SK-N-SH treated with all-trans-retinoic acid at 6 μM for 48 hours (cell line): Measurements from ENCODE around the gene OR5I1.

Experiments
- ATAC-seq: fragments of 200-7000 bp; cut with Tn5 transposase; 3 replicates; pipeline ENCODE4 v1.9.1; 2020; ENCODE audit warnings: mild to moderate bottlenecking, moderate library complexity
- ARNTL ChIP-seq: fragments of 450-650 bp; formaldehyde crosslinking; IDR thresholded peaks from 2 replicates; pipeline ENCODE4 v1.5.0; 2020; ENCODE audit warnings: low read depth, mild to moderate bottlenecking, moderate library complexity, borderline replicate concordance
- BACH2 ChIP-seq: fragments of 250-450 bp; sonication (Bioruptor Pico); IDR thresholded peaks from 2 replicates; pipeline ENCODE4 v1.9.0; 2021; ENCODE audit warnings: mild to moderate bottlenecking, borderline replicate concordance
- CSDC2 ChIP-seq: fragments of 250-450 bp; sonication (Bioruptor Pico); IDR thresholded peaks from 2 replicates; pipeline ENCODE4 v1.5.0; 2020; ENCODE audit warnings: mild to moderate bottlenecking, moderate library complexity
- ESRRG ChIP-seq: fragments of 250-450 bp; sonication (Bioruptor Pico); IDR thresholded peaks from 2 replicates; pipeline ENCODE4 v1.6.1; 2021; ENCODE audit warnings: mild to moderate bottlenecking
- GLIS3 ChIP-seq: fragments of 250-450 bp; sonication (Bioruptor Pico); IDR thresholded peaks from 2 replicates; pipeline ENCODE4 v1.5.0; 2020; ENCODE audit warnings: mild to moderate bottlenecking, moderate library complexity
- ISL1 ChIP-seq: fragments of 250-450 bp; sonication (Bioruptor Pico); IDR thresholded peaks from 2 replicates; pipeline ENCODE4 v2.1.2; 2022; ENCODE audit warnings: mild to moderate bottlenecking, moderate library complexity
- OSR1 ChIP-seq: fragments of 250-450 bp; sonication (Bioruptor Pico); IDR thresholded peaks from 2 replicates; pipeline ENCODE4 v1.8.0; 2022; ENCODE audit warnings: moderate library complexity, mild to moderate bottlenecking, inconsistent platforms
- PPARA ChIP-seq: fragments of 250-450 bp; sonication (Bioruptor Pico); IDR thresholded peaks from 2 replicates; pipeline ENCODE4 v1.5.0; 2020; ENCODE audit warnings: mild to moderate bottlenecking, borderline replicate concordance
- RARB ChIP-seq: fragments of 250-450 bp; sonication (Bioruptor Pico); IDR thresholded peaks from 2 replicates; pipeline ENCODE4 v1.8.0; 2021; ENCODE audit warnings: mild to moderate bottlenecking, moderate library complexity
- SNAI2 ChIP-seq: fragments of 250-450 bp; sonication (Bioruptor Pico); IDR thresholded peaks from 2 replicates; pipeline ENCODE4 v1.5.0; 2020; ENCODE audit warnings: mild to moderate bottlenecking, moderate library complexity
- TCF4 ChIP-seq: fragments of 250-450 bp; sonication (Bioruptor Pico); IDR thresholded peaks from 2 replicates; pipeline ENCODE4 v1.8.0; 2021; ENCODE audit warnings: mild to moderate bottlenecking, moderate library complexity, borderline replicate concordance
- TOX ChIP-seq: fragments of 250-450 bp; sonication (Bioruptor Pico); IDR thresholded peaks from 2 replicates; pipeline ENCODE4 v1.8.0; 2021; ENCODE audit warnings: mild to moderate bottlenecking, moderate library complexity, borderline replicate concordance
- ZC3H10 ChIP-seq: fragments of 250-450 bp; sonication (Bioruptor Pico); IDR thresholded peaks from 2 replicates; pipeline ENCODE4 v1.5.1; 2021; ENCODE audit warnings: mild to moderate bottlenecking, moderate library complexity
- ZFP30 ChIP-seq: fragments of 450-650 bp; formaldehyde crosslinking; IDR thresholded peaks from 2 replicates; pipeline ENCODE4 v1.5.0; 2022; ENCODE audit warnings: mild to moderate bottlenecking, moderate library complexity
- ZNF565 ChIP-seq: fragments of 450-650 bp; formaldehyde crosslinking; conservative IDR thresholded peaks from 2 replicates; pipeline ENCODE4 v1.5.0; 2020; ENCODE audit warnings: low read depth, mild to moderate bottlenecking, moderate library complexity
- ZNF70 ChIP-seq: fragments of 450-650 bp; formaldehyde crosslinking; IDR thresholded peaks from 2 replicates; pipeline ENCODE4 v1.5.0; 2020; ENCODE audit warnings: mild to moderate bottlenecking, moderate library complexity
- ZNF8 ChIP-seq: fragments of 450-650 bp; formaldehyde crosslinking; IDR thresholded peaks from 2 replicates; pipeline ENCODE4 v1.5.0; 2020; ENCODE audit warnings: mild to moderate bottlenecking, moderate library complexity
- TF ChIP-seq, protein P1 (sequence below): fragments of 250-450 bp; sonication (Bioruptor Pico); IDR thresholded peaks from 2 replicates; pipeline ENCODE4 v1.5.1; 2021; ENCODE audit warnings: mild to moderate bottlenecking, moderate library complexity
- TF ChIP-seq, protein P2 (sequence below): fragments of 250-450 bp; sonication (Bioruptor Pico); IDR thresholded peaks from 2 replicates; pipeline ENCODE4 v1.8.0; 2021; ENCODE audit warnings: low read depth, mild to moderate bottlenecking, moderate library complexity, borderline replicate concordance
- TF ChIP-seq, protein P3 (sequence below): fragments of 250-450 bp; sonication (Bioruptor Pico); IDR thresholded peaks from 2 replicates; pipeline ENCODE4 v1.8.0; 2020; ENCODE audit warnings: mild to moderate bottlenecking, moderate library complexity, borderline replicate concordance
- TF ChIP-seq, protein P4 (sequence below): fragments of 250-450 bp; sonication (Bioruptor Pico); IDR thresholded peaks from 2 replicates; pipeline ENCODE4 v1.5.1; 2020; ENCODE audit warnings: low read depth, mild to moderate bottlenecking, moderate library complexity
- TF ChIP-seq, protein P5 (sequence below): fragments of 250-450 bp; sonication (Bioruptor Pico); IDR thresholded peaks from 2 replicates; pipeline ENCODE4 v1.5.0; 2020; ENCODE audit warnings: mild to moderate bottlenecking, moderate library complexity

OR5I1 gene

DNA sequence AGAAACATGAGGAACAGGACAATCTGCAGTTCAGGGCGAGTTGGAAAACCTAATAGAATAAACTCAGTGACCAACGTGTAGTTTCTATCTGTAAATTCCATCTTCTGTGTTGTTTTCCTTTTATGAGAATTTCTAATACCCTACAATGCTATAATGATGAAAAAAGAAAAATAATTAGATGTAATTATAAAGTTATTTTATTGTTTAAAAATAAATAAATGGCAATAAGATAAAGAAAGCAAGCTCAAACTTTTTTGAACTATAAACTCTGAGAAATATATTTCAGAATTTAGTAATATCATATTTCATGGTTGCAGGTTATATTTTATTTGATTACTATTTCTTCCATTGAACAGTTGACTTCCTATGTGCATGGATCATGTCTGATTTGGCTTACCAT is at the start of gene OR5I1:
TSS of gene OR5I1 (minus strand) at position 101 of the 400 bp plus-strand sequence. CDS start at position 101, 0 bp downstream.
- no peak for ATAC-seq
- TF ChIP-seq ZFP30 (no peak), ZNF8 (no peak), RARB (no peak), GLIS3 (CRISPR knock-in tag) (no peak), ZC3H10 (CRISPR knock-in tag) (no peak), TOX (CRISPR knock-in tag) (no peak), ZNF565 (CRISPR knock-in tag) (no peak), CSDC2 (no peak)
- TF ChIP-seq, protein P1, sequence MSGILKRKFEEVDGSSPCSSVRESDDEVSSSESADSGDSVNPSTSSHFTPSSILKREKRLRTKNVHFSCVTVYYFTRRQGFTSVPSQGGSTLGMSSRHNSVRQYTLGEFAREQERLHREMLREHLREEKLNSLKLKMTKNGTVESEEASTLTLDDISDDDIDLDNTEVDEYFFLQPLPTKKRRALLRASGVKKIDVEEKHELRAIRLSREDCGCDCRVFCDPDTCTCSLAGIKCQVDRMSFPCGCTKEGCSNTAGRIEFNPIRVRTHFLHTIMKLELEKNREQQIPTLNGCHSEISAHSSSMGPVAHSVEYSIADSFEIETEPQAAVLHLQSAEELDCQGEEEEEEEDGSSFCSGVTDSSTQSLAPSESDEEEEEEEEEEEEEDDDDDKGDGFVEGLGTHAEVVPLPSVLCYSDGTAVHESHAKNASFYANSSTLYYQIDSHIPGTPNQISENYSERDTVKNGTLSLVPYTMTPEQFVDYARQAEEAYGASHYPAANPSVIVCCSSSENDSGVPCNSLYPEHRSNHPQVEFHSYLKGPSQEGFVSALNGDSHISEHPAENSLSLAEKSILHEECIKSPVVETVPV (CRISPR knock-in tag), result no peak
- TF ChIP-seq, protein P2, sequence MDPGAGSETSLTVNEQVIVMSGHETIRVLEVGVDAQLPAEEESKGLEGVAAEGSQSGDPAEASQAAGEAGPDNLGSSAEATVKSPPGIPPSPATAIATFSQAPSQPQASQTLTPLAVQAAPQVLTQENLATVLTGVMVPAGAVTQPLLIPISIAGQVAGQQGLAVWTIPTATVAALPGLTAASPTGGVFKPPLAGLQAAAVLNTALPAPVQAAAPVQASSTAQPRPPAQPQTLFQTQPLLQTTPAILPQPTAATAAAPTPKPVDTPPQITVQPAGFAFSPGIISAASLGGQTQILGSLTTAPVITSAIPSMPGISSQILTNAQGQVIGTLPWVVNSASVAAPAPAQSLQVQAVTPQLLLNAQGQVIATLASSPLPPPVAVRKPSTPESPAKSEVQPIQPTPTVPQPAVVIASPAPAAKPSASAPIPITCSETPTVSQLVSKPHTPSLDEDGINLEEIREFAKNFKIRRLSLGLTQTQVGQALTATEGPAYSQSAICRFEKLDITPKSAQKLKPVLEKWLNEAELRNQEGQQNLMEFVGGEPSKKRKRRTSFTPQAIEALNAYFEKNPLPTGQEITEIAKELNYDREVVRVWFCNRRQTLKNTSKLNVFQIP (CRISPR knock-in tag), result no peak

DNA sequence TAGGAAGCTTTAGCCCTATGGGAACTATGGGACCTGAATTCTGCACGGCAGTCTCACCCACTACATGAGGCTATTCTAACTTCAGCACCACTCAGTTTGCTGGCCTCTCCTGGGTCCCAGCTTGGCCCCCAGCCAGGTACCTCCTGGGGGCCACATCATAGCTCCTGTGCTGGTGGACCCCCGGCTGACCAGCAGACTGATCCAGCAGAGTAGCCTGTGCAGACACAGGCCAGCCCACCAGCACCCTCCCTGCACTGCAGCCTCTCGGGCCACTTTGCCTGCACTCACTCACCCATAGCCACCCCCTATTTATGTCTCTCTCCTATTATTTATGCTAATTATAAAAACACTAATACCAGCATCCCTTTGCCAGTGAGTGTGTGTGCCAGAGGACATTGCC is 34.7 kb upstream of the OR5I1 start:
- ATAC-seq, result no peak
- TF ChIP-seq CSDC2 (no peak), ZNF8 (no peak), RARB (no peak), ESRRG (no peak), GLIS3 (CRISPR knock-in tag) (no peak), ISL1 (no peak), SNAI2 (CRISPR knock-in tag) (no peak), ARNTL (CRISPR knock-in tag) (no peak), PPARA (CRISPR knock-in tag) (no peak), BACH2 (no peak), TOX (CRISPR knock-in tag) (no peak), OSR1 (CRISPR knock-in tag) (no peak), TCF4 (CRISPR knock-in tag) (no peak), ZNF565 (CRISPR knock-in tag) (no peak), ZNF70 (CRISPR knock-in tag) (no peak), ZC3H10 (CRISPR knock-in tag) (no peak)
- TF ChIP-seq, protein P3, sequence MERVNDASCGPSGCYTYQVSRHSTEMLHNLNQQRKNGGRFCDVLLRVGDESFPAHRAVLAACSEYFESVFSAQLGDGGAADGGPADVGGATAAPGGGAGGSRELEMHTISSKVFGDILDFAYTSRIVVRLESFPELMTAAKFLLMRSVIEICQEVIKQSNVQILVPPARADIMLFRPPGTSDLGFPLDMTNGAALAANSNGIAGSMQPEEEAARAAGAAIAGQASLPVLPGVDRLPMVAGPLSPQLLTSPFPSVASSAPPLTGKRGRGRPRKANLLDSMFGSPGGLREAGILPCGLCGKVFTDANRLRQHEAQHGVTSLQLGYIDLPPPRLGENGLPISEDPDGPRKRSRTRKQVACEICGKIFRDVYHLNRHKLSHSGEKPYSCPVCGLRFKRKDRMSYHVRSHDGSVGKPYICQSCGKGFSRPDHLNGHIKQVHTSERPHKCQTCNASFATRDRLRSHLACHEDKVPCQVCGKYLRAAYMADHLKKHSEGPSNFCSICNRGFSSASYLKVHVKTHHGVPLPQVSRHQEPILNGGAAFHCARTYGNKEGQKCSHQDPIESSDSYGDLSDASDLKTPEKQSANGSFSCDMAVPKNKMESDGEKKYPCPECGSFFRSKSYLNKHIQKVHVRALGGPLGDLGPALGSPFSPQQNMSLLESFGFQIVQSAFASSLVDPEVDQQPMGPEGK (CRISPR knock-in tag), result no peak
- TF ChIP-seq, protein P1 (CRISPR knock-in tag), result no peak
- TF ChIP-seq, protein P2 (CRISPR knock-in tag), result no peak
- TF ChIP-seq, protein P4, sequence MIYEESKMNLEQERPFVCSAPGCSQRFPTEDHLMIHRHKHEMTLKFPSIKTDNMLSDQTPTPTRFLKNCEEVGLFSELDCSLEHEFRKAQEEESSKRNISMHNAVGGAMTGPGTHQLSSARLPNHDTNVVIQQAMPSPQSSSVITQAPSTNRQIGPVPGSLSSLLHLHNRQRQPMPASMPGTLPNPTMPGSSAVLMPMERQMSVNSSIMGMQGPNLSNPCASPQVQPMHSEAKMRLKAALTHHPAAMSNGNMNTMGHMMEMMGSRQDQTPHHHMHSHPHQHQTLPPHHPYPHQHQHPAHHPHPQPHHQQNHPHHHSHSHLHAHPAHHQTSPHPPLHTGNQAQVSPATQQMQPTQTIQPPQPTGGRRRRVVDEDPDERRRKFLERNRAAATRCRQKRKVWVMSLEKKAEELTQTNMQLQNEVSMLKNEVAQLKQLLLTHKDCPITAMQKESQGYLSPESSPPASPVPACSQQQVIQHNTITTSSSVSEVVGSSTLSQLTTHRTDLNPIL (CRISPR knock-in tag), result no peak

DNA sequence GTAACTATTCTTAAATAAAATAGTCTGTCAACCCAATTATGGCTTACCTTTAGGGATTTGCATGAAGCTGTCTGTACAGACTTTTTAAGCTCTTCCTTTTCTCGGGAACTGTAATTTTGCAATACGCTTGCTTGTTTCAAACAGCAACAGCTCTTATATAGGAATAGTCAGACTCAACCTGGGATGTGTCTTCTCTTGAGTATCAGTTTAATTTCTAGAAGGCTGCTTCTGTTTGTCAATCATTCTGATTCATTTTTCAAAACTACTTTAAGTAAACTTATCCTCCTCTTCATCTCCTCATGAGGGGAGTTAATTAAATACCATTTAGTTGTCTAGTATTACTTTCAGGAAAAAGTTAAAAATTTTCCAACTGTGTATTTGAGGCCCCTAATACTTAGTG is 33.6 kb upstream of the OR5I1 start, which contains the start of gene OR10AG1:
TSS of gene OR10AG1 (minus strand) at position 101 of the 400 bp plus-strand sequence. CDS start at position 63, 38 bp downstream.
- ATAC-seq, result no peak
- TF ChIP-seq RARB, result no peak
- TF ChIP-seq ZNF565 (CRISPR knock-in tag), result no peak
- no peak for TF ChIP-seq TOX (CRISPR knock-in tag)
- no peak for TF ChIP-seq SNAI2 (CRISPR knock-in tag)
- no peak for TF ChIP-seq ZC3H10 (CRISPR knock-in tag)
- TF ChIP-seq ZFP30, result no peak
- TF ChIP-seq ESRRG, result no peak
- no peak for TF ChIP-seq GLIS3 (CRISPR knock-in tag)
- TF ChIP-seq, protein P5, sequence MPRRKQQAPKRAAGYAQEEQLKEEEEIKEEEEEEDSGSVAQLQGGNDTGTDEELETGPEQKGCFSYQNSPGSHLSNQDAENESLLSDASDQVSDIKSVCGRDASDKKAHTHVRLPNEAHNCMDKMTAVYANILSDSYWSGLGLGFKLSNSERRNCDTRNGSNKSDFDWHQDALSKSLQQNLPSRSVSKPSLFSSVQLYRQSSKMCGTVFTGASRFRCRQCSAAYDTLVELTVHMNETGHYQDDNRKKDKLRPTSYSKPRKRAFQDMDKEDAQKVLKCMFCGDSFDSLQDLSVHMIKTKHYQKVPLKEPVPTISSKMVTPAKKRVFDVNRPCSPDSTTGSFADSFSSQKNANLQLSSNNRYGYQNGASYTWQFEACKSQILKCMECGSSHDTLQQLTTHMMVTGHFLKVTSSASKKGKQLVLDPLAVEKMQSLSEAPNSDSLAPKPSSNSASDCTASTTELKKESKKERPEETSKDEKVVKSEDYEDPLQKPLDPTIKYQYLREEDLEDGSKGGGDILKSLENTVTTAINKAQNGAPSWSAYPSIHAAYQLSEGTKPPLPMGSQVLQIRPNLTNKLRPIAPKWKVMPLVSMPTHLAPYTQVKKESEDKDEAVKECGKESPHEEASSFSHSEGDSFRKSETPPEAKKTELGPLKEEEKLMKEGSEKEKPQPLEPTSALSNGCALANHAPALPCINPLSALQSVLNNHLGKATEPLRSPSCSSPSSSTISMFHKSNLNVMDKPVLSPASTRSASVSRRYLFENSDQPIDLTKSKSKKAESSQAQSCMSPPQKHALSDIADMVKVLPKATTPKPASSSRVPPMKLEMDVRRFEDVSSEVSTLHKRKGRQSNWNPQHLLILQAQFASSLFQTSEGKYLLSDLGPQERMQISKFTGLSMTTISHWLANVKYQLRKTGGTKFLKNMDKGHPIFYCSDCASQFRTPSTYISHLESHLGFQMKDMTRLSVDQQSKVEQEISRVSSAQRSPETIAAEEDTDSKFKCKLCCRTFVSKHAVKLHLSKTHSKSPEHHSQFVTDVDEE (CRISPR knock-in tag), result no peak
- no peak for TF ChIP-seq ISL1
- no peak for TF ChIP-seq BACH2
- TF ChIP-seq, protein P2 (CRISPR knock-in tag), result no peak
- TF ChIP-seq TCF4 (CRISPR knock-in tag), result no peak
- TF ChIP-seq ZNF70 (CRISPR knock-in tag), result no peak
- no peak for TF ChIP-seq ZNF8
